K562 (cell line): ENCODE results near the gene FOS. TPM values are rescaled to one million over a fixed set of nuclear protein-coding genes. Genes with fewer than 3 reads are reported as not detected.

Experiments
- ATAC-seq: fragments of 200-7000 bp; cut with Tn5 transposase; 3 replicates; pipeline ENCODE4 v1.9.1; 2020; ENCODE audit warnings: moderate library complexity
- BruUV-seq: library from RNA; stranded (reverse); fragments of 400-500 nt; replicated peaks from 2 replicates; lab custom pipeline; 2021; lab: Mats Ljungman, UMichigan
- CTCF ChIA-PET: fragments of 300-600 bp; formaldehyde crosslinking; extraction: SDS; loops from one replicate; lab custom pipeline; 2021; ENCODE audit warnings: low intra/inter-chr PET ratio; lab: Yijun Ruan, JAX
- POLR2A ChIA-PET: fragments of 300-600, 350-650 bp; sonication (Branson Sonifier 250); formaldehyde crosslinking; extraction: SDS; loops from one replicate; lab custom pipeline; 2021; ENCODE audit warnings: antibody characterized with exemption, inconsistent platforms; lab: Yijun Ruan, JAX
- DNase-seq, 4 experiments: peaks; one replicate each; pipeline versions ENCODE4 v3.0.0 to v3.0.0-alpha.2; 2011 to 2018; ENCODE audit warnings: low spot score in 3 of 4, mixed read lengths in 3 of 4; ENCODE audit errors: extremely low read depth in 1 of 4
- FAIRE-seq: peaks from 2 replicates; lab custom pipeline; 2011; peaks lifted over from hg19 to GRCh38; lab: Jason Lieb, UNC
- H2AFZ ChIP-seq: 2 replicates; pipeline ENCODE4 v1.6.0; 2011; ENCODE audit warnings: low read depth, low read length, control low read depth, inconsistent platforms
- H3K27ac ChIP-seq: fragments of 200-600 bp; 3 replicates; pipeline ENCODE4 v1.8.0; 2011; ENCODE audit warnings: low read depth, mild to moderate bottlenecking, control low read depth, inconsistent platforms, low read length, moderate library complexity, mixed read lengths; ENCODE audit errors: extremely low read depth
- H3K27me3 ChIP-seq, 2 experiments: fragments of 300-600 bp in 1 of 2; 2 replicates in 1 of 2; 3 replicates in 1 of 2; pipeline versions ENCODE4 v1.6.0 to v1.8.0; 2011; ENCODE audit warnings: inconsistent platforms in 2 of 2, low read length in 2 of 2, mild to moderate bottlenecking in 1 of 2, mixed read lengths in 1 of 2, moderate library complexity in 1 of 2; ENCODE audit not compliant: control insufficient read depth in 2 of 2, insufficient read depth in 2 of 2
- H3K36me3 ChIP-seq: fragments of 300-600 bp; 3 replicates; pipeline ENCODE4 v1.8.0; 2011; ENCODE audit warnings: mild to moderate bottlenecking, low read length, inconsistent platforms; ENCODE audit not compliant: control insufficient read depth, insufficient read depth
- H3K4me1 ChIP-seq, 2 experiments: fragments of 200-600 bp in 1 of 2; replicated peaks in 1 of 2; 2 replicates in 1 of 2; 3 replicates in 1 of 2; pipeline versions ENCODE4 v1.5.1 to v1.8.0; 2011; ENCODE audit warnings: inconsistent platforms in 2 of 2, low read length in 2 of 2, mild to moderate bottlenecking in 1 of 2, mixed read lengths in 1 of 2, moderate library complexity in 1 of 2; ENCODE audit not compliant: control insufficient read depth in 2 of 2, insufficient read depth in 2 of 2
- H3K4me2 ChIP-seq: 2 replicates; pipeline ENCODE4 v1.6.1; 2011; ENCODE audit warnings: low read length, control low read depth, inconsistent platforms, mixed read lengths; ENCODE audit not compliant: insufficient read depth
- H3K4me3 ChIP-seq: fragments of 200-600 bp; sonication (generic), shearing (Covaris generic); 2 replicates; pipeline ENCODE4 v1.5.1; 2016; ENCODE audit warnings: control low read depth, inconsistent platforms
- H3K79me2 ChIP-seq: fragments of 200-600 bp; 3 replicates; pipeline ENCODE4 v1.8.0; 2011; ENCODE audit warnings: low read length, inconsistent platforms; ENCODE audit not compliant: control insufficient read depth, insufficient read depth
- H3K9ac ChIP-seq, 2 experiments: 2 replicates each; pipeline versions ENCODE4 v1.6.0 to v1.6.1; 2011; ENCODE audit warnings: low read depth in 2 of 2, low read length in 2 of 2, control low read depth in 1 of 2, inconsistent platforms in 1 of 2, mild to moderate bottlenecking in 1 of 2, mixed read lengths in 1 of 2; ENCODE audit not compliant: insufficient read depth in 1 of 2
- H3K9me1 ChIP-seq: one replicate; pipeline ENCODE4 v1.6.0; 2011; ENCODE audit warnings: inconsistent platforms, mild to moderate bottlenecking, low read length, moderate library complexity; ENCODE audit not compliant: control insufficient read depth, insufficient read depth
- H3K9me3 ChIP-seq: replicated peaks from 2 replicates; pipeline ENCODE4 v1.5.1; 2011; ENCODE audit warnings: low read depth, low read length, inconsistent platforms; ENCODE audit not compliant: control insufficient read depth, insufficient read depth
- H4K20me1 ChIP-seq: replicated peaks from 2 replicates; pipeline ENCODE4 v1.6.1; 2011; ENCODE audit warnings: low read length, inconsistent platforms, mixed read lengths; ENCODE audit not compliant: control insufficient read depth, insufficient read depth
- FIP1L1 ChIP-seq: fragments of 200-400 bp; formaldehyde crosslinking; IDR thresholded peaks from 2 replicates; pipeline ENCODE4 v1.6.1; 2018; ENCODE audit warnings: mild to moderate bottlenecking, low read depth, low read length; ENCODE audit not compliant: poor library complexity, severe bottlenecking
- HES1 ChIP-seq: fragments of 450-650 bp; IDR thresholded peaks from 2 replicates; pipeline ENCODE4 v1.6.1; 2016; ENCODE audit warnings: low read depth, mild to moderate bottlenecking, moderate library complexity
- NFE2 ChIP-seq: IDR thresholded peaks from 2 replicates; pipeline ENCODE4 v1.6.1; 2014; ENCODE audit warnings: antibody characterized with exemption, low read depth
- TARDBP ChIP-seq: fragments of 450-650 bp; IDR thresholded peaks from 2 replicates; pipeline ENCODE4 v1.6.1; 2016
- ZNF124 ChIP-seq: sonication (generic); formaldehyde crosslinking; IDR thresholded peaks from 2 replicates; pipeline ENCODE4 v1.8.1; 2022; ENCODE audit warnings: missing genetic modification reagents
- ZNF511 ChIP-seq: sonication (generic); formaldehyde crosslinking; IDR thresholded peaks from 2 replicates; pipeline ENCODE4 v1.8.0; 2022; ENCODE audit warnings: mild to moderate bottlenecking, missing genetic modification reagents
- WGBS: fragments of 100-300 bp; shearing (Covaris generic); methylation state at CpG from one replicate; pipeline ENCODE4 v1.1.6; 2016; ENCODE audit warnings: low coverage, mixed read lengths; ENCODE audit not compliant: insufficient coverage; ENCODE audit errors: missing lambda C conversion rate; 5-methylcytosine and 5-hydroxymethylcytosine counted together
- in situ Hi-C: fragments of 300-500 bp; cut with MboI; formaldehyde crosslinking; loops from 4 replicates; pipeline ENCODE4 v1.15.0; 2018; ENCODE audit warnings: inconsistent platforms, mixed read lengths
- intact Hi-C: fragments of 100-400 bp; cut with micrococcal nuclease; formaldehyde crosslinking; loops from 2 replicates; pipeline ENCODE4 v1.14.2; 2022
- polyA plus RNA-seq, 8 experiments: library from polyadenylated mRNA; depleted of rRNA in 4 of 8; stranded (reverse) in 5 of 8; unstranded in 3 of 8; fragments of >200 nt; fragmentation: Nextera tagmentation in 2 of 8; fragmentation: Illumina TruSeq in 1 of 8; extraction: Ambion mirVana in 2 of 8; extraction: Trizol in 1 of 8; gene quantifications; 2 replicates each; pipeline versions ENCODE4 v1.2.1 to v1.2.3, GENCODE V29; 2011 to 2014; ENCODE audit warnings: inconsistent platforms in 1 of 8, missing spikeins in 1 of 8
- total RNA-seq, 7 experiments: library from RNA; depleted of rRNA in 6 of 7; stranded (reverse); fragments of >200 nt in 6 of 7; fragmentation: Illumina TruSeq in 2 of 7; extraction: Trizol in 2 of 7; gene quantifications; 2 replicates each; pipeline versions ENCODE4 v1.2.1 to v1.2.3, GENCODE V29; 2011 to 2021; ENCODE audit warnings: low replicate concordance in 1 of 7

Gene FOS
- total and polyA plus RNA-seq, 9 of the 15 experiments (the other 6 are each of a cell fraction or from before 2014, with no cell fraction given), result 0.54 to 13.8 (median 8.9) TPM

DNA sequence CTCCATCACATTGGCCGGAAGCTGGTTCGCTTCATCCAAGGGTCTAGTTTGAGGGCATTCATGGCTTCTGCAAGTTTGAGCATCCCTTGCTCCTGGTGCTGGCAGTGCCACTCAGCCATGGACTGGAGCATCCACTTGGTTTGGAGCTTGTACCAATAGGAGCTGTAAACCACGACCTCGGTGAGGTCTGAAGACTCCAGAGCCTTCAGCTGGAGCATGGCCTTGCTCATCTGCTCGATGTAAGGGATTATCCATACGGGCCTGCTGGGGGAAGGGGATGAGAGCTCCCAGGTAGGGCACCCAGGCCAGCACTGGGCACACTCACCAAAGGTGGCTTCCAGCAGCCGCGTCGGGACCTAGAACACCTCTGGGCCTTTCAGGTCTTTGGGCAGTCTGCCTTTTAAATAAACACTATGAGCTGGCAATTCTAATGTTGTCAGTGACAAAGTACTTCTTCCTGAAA lies 13.5 kb downstream of the FOS start:
- intact Hi-C loops, result no loop called here
- TF ChIP-seq HES1, result no peak
- TF ChIP-seq, all 486 proteins: peak for 0

GRCh38 chr14:75292886-75293285 lies 14.3 kb downstream of the FOS start:
- intact Hi-C loops (loop anchor here (1.0 kb wide), 1 partner anchor 16 kb away; no protein-coding TSS in a partner anchor), in situ Hi-C loops (no loop called here)
- H3K4me3 ChIP-seq, result no peak overlapping the region
- BruUV-seq, result no TSS peak
- FAIRE-seq (no peak), ATAC-seq (no peak), DNase-seq (no peak)
- H3K9ac ChIP-seq, result no peak overlapping the region
- no peaks in the 10 kb centered on the region for H3K27me3 ChIP-seq
- H3K4me1 ChIP-seq, result peaks cover 10 to 24% of the 10 kb centered on the region in 2 experiments; a peak in 4 of 5 replicates
- H3K4me2 ChIP-seq, result no peak overlapping the region
- no peaks in the 10 kb centered on the region for H3K9me3 ChIP-seq
- no peaks in the 10 kb centered on the region for H4K20me1 ChIP-seq
- no peak overlapping the region for H3K27ac ChIP-seq
- 71% methylated on average over 7 of the region's 7 CpGs for WGBS
- no peaks in the 10 kb centered on the region; the same call in 2 of the 3 replicates for H3K79me2 ChIP-seq
- no peaks in the 10 kb centered on the region for H3K36me3 ChIP-seq
- H2AFZ ChIP-seq, result no peak overlapping the region
- CTCF ChIA-PET, result interaction anchor here (0.6 kb wide), 1 partner anchor 166 kb away, joined by 3 read pairs; the partner anchor contains the start of gene NEK9
- POLR2A ChIA-PET, result interaction anchor here (0.8 to 1.6 kb wide), 3 partner anchors 9 to 14 kb away, joined by 3 to 11 read pairs (median 4); no protein-coding TSS in a partner anchor
- no peaks in the 10 kb centered on the region for H3K9me1 ChIP-seq
- TF ChIP-seq TARDBP (no peak), NFE2 (no peak), ZNF511 (CRISPR knock-in tag) (no peak), ZNF124 (CRISPR knock-in tag) (no peak), FIP1L1 (no peak)

More for the DNA sequence above, 13.5 kb downstream of the FOS start:
- Histone ChIP-seq H3K4me2 (no peak overlapping the region), H2AFZ (no peak overlapping the region), H3K36me3 (no peaks in the 10 kb centered on the region), H4K20me1 (no peaks in the 10 kb centered on the region), H3K4me1 (peaks cover 13 to 20% of the 10 kb centered on the region in 2 experiments; a peak in 4 of 5 replicates), H3K27ac (no peak overlapping the region), H3K9ac (no peak overlapping the region), H3K9me3 (no peaks in the 10 kb centered on the region), H3K79me2 (no peaks in the 10 kb centered on the region; the same call in 2 of the 3 replicates), H3K4me3 (no peak overlapping the region), H3K9me1 (no peaks in the 10 kb centered on the region), H3K27me3 (no peaks in the 10 kb centered on the region)
- ChIA-PET CTCF (interaction anchor here (0.6 kb wide), 1 partner anchor 165 kb away, joined by 3 read pairs; the partner anchor contains the start of gene NEK9), POLR2A (interaction anchor here (0.5 to 1.2 kb wide), 5 partner anchors 8 to 161 kb away, joined by 3 to 4 read pairs (median 3); no protein-coding TSS in a partner anchor)
- BruUV-seq, result no TSS peak
- no peak for DNase-seq
- FAIRE-seq, result no peak
- WGBS, result 70% methylated on average over 6 of the region's 9 CpGs
- in situ Hi-C loops, result no loop called here
- ATAC-seq, result no peak
